AG04449 (cell line): Measurements from ENCODE around the gene NEIL3.

Source experiments
- CTCF ChIA-PET: fragments of 350-600 bp; formaldehyde crosslinking; extraction: SDS; loops from one replicate; lab custom pipeline; 2021; ENCODE audit warnings: antibody characterized with exemption; lab: Yijun Ruan, JAX
- POLR2A ChIA-PET: fragments of 400-600, 350-600 bp; formaldehyde crosslinking; extraction: SDS; loops from one replicate; lab custom pipeline; 2020; ENCODE audit warnings: antibody characterized with exemption, inconsistent platforms; lab: Yijun Ruan, JAX
- DNase-seq: peaks from one replicate; pipeline ENCODE4 v3.0.0-alpha.2; 2010; ENCODE audit warnings: low read depth, low spot score
- H3K4me3 ChIP-seq: 2 replicates; pipeline ENCODE4 v1.5.1; 2011; ENCODE audit warnings: low read depth, mild to moderate bottlenecking, control low read depth, low read length
- CTCF ChIP-seq: IDR thresholded peaks from one replicate; pipeline ENCODE4 v1.5.1; 2011; ENCODE audit warnings: mild to moderate bottlenecking, moderate library complexity, low read length, control low read depth, inconsistent platforms; ENCODE audit not compliant: insufficient read depth; ENCODE audit errors: missing control alignments

Gene NEIL3

GRCh38 chr4:177322266-177322665, 12.6 kb downstream of the NEIL3 start:
- ChIA-PET POLR2A (no interaction called here), CTCF (interaction anchor here (1.1 to 1.9 kb wide), 5 partner anchors 8 to 72 kb away, joined by 3 to 6 read pairs (median 5); no protein-coding TSS in a partner anchor)
- no peak for TF ChIP-seq CTCF
- DNase-seq, result no peak
- H3K4me3 ChIP-seq, result no peak overlapping the region

GRCh38 chr4:177322881-177323280, 13.2 kb downstream of the NEIL3 start:
- DNase-seq, result no peak
- H3K4me3 ChIP-seq, result no peak overlapping the region
- ChIA-PET POLR2A (no interaction called here), CTCF (interaction anchor here (1.4 to 1.9 kb wide), 4 partner anchors 9 to 72 kb away, joined by 4 to 6 read pairs (median 5); no protein-coding TSS in a partner anchor)
- TF ChIP-seq CTCF, result no peak

GRCh38 chr4:177323416-177323815, 13.7 kb downstream of the NEIL3 start:
- CTCF ChIA-PET, result interaction anchor here (1.9 kb wide), 1 partner anchor 9 kb away, joined by 6 read pairs; no protein-coding TSS in a partner anchor
- POLR2A ChIA-PET, result no interaction called here
- TF ChIP-seq CTCF, result no peak
- DNase-seq, result no peak
- H3K4me3 ChIP-seq, result no peak overlapping the region

- CTCF ChIA-PET, result interaction anchor here (1.0 to 4.0 kb wide), 5 partner anchors 8 to 954 kb away, joined by 3 to 18 read pairs (median 3); no protein-coding TSS in a partner anchor
- POLR2A ChIA-PET, result no interaction called here
- no peak for TF ChIP-seq CTCF
- DNase-seq, result no peak
- no peak overlapping the region for H3K4me3 ChIP-seq
Observed at GRCh38 chr4:177332119-177332518, 22.4 kb downstream of the NEIL3 start.

GRCh38 chr4:177339477-177340374, 30.1 kb downstream of the NEIL3 start:
- DNase-seq, result peak; percentile 10

More at GRCh38 chr4:177339477-177340374, 30.1 kb downstream of the NEIL3 start:
- no peak overlapping the region for H3K4me3 ChIP-seq
- POLR2A ChIA-PET, result no interaction called here
- CTCF ChIA-PET, result interaction anchor here (0.7 to 6.6 kb wide), 25 partner anchors 8 to 965 kb away, joined by 3 to 83 read pairs (median 5); no protein-coding TSS in a partner anchor
- TF ChIP-seq CTCF, result peak; percentile 53
